Endothelial cell of umbilical vein (primary cell): ENCODE results near the gene ZSWIM2. TPM values are rescaled to one million over a fixed set of nuclear protein-coding genes. Genes with fewer than 3 reads are reported as not detected.

Experiments used
- BruUV-seq: library from RNA; stranded (reverse); fragments of 400-500 nt; replicated peaks from 2 replicates; lab custom pipeline; 2021; lab: Mats Ljungman, UMichigan
- CTCF ChIA-PET: fragments of 300-600, 350-600 bp; sonication (Branson Sonifier 250); formaldehyde crosslinking; loops from one replicate; lab custom pipeline; 2021; ENCODE audit warnings: antibody characterized with exemption, inconsistent platforms; lab: Charles Lee
- POLR2A ChIA-PET: fragments of 300-600, 350-600 bp; sonication (Branson Sonifier 250); formaldehyde crosslinking; loops from one replicate; lab custom pipeline; 2021; ENCODE audit warnings: antibody characterized with exemption, inconsistent platforms; lab: Charles Lee
- DNase-seq: peaks from one replicate; pipeline ENCODE4 v3.0.0-alpha.2; 2011; ENCODE audit warnings: low read depth, low spot score
- FAIRE-seq: peaks from 2 replicates; lab custom pipeline; 2011; peaks lifted over from hg19 to GRCh38; lab: Jason Lieb, UNC
- H2AFZ ChIP-seq: 2 replicates; pipeline ENCODE4 v1.6.0; 2012; ENCODE audit warnings: low read depth, low read length, control low read depth, inconsistent platforms
- H3K27ac ChIP-seq: 2 replicates; pipeline ENCODE4 v1.5.1; 2011; ENCODE audit warnings: low read depth, mild to moderate bottlenecking, control low read depth, low read length, moderate library complexity; ENCODE audit not compliant: insufficient read depth
- H3K27me3 ChIP-seq, 2 experiments: 2 replicates each; pipeline versions ENCODE4 v1.6.0 to v1.6.1; 2011; ENCODE audit warnings: low read length in 2 of 2, mixed read lengths in 1 of 2; ENCODE audit not compliant: control insufficient read depth in 2 of 2, insufficient read depth in 2 of 2
- H3K36me3 ChIP-seq, 2 experiments: 2 replicates in 1 of 2; 3 replicates in 1 of 2; pipeline ENCODE4 v1.5.1; 2011; ENCODE audit warnings: low read length in 2 of 2, mild to moderate bottlenecking in 1 of 2, moderate library complexity in 1 of 2; ENCODE audit not compliant: control insufficient read depth in 2 of 2, insufficient read depth in 2 of 2; ENCODE audit errors: extremely low read depth in 1 of 2
- H3K4me1 ChIP-seq: 3 replicates; pipeline ENCODE4 v1.5.1; 2011; ENCODE audit warnings: mild to moderate bottlenecking, low read length; ENCODE audit not compliant: control insufficient read depth, insufficient read depth; ENCODE audit errors: extremely low read depth
- H3K4me2 ChIP-seq: 2 replicates; pipeline ENCODE4 v1.6.1; 2011; ENCODE audit warnings: low read length, control low read depth, mixed read lengths; ENCODE audit not compliant: insufficient read depth
- H3K4me3 ChIP-seq, 3 experiments: fragments of 200-600 bp in 1 of 3; sonication (generic), shearing (Covaris generic) in 1 of 3; replicated peaks in 1 of 3; 2 replicates each; pipeline ENCODE4 v1.5.1; 2011 to 2016; ENCODE audit warnings: control low read depth in 3 of 3, low read length in 3 of 3, mild to moderate bottlenecking in 2 of 3, inconsistent platforms in 1 of 3, low read depth in 1 of 3, moderate library complexity in 1 of 3; ENCODE audit not compliant: insufficient read depth in 1 of 3
- H3K79me2 ChIP-seq: 2 replicates; pipeline ENCODE4 v1.6.0; 2012; ENCODE audit warnings: low read length, inconsistent platforms; ENCODE audit not compliant: control insufficient read depth, insufficient read depth
- H3K9ac ChIP-seq: replicated peaks from 2 replicates; pipeline ENCODE3; 2011; ENCODE audit warnings: low read length, control low read depth; ENCODE audit not compliant: insufficient read depth; ENCODE audit errors: extremely low read depth
- H3K9me1 ChIP-seq: replicated peaks from 3 replicates; pipeline ENCODE4 v1.6.0; 2011; ENCODE audit warnings: mild to moderate bottlenecking, low read length; ENCODE audit not compliant: control insufficient read depth, insufficient read depth; ENCODE audit errors: extremely low read depth
- H3K9me3 ChIP-seq: replicated peaks from 2 replicates; pipeline ENCODE4 v1.5.1; 2012; ENCODE audit warnings: low read length, inconsistent platforms; ENCODE audit not compliant: control insufficient read depth, insufficient read depth
- H4K20me1 ChIP-seq: replicated peaks from 2 replicates; pipeline ENCODE3; 2011; ENCODE audit warnings: mild to moderate bottlenecking, low read length; ENCODE audit not compliant: control insufficient read depth, insufficient read depth; ENCODE audit errors: extremely low read depth
- EZH2 ChIP-seq: IDR thresholded peaks from 2 replicates; pipeline ENCODE4 v1.6.1; 2012; ENCODE audit warnings: borderline replicate concordance, low read depth, mild to moderate bottlenecking, moderate library complexity, low read length, inconsistent platforms; ENCODE audit not compliant: severe bottlenecking
- FOS ChIP-seq: IDR thresholded peaks from 2 replicates; pipeline ENCODE4 v1.6.1; 2011; ENCODE audit warnings: mild to moderate bottlenecking, low read length, moderate library complexity, borderline replicate concordance; ENCODE audit not compliant: insufficient read depth
- JUN ChIP-seq: IDR thresholded peaks from 2 replicates; pipeline ENCODE4 v1.6.1; 2011; ENCODE audit warnings: borderline replicate concordance, low read depth; ENCODE audit not compliant: insufficient read length, insufficient read depth
- MYC ChIP-seq: IDR thresholded peaks from one replicate; pipeline ENCODE4 v1.6.1; 2011; ENCODE audit warnings: mild to moderate bottlenecking, low read depth, low read length
- POLR2AphosphoS5 ChIP-seq: IDR thresholded peaks from 2 replicates; pipeline ENCODE4 v1.6.1; 2012; ENCODE audit warnings: low read depth, mild to moderate bottlenecking, control low read depth, low read length, moderate library complexity; ENCODE audit not compliant: insufficient read depth
- dilution Hi-C: fragments of 300-500 bp; cut with MboI; formaldehyde crosslinking; loops from one replicate; pipeline ENCODE4 v1.15.0; 2019; ENCODE audit warnings: low sequenced_read_pairs; ENCODE audit not compliant: extremely low pct_ligation_motif_present
- intact Hi-C: fragments of 100-400 bp; cut with micrococcal nuclease; formaldehyde crosslinking; loops from one replicate; pipeline ENCODE4 v1.10.0; 2022
- polyA plus RNA-seq, 4 experiments: library from polyadenylated mRNA; depleted of rRNA in 3 of 4; stranded (reverse) in 3 of 4; unstranded in 1 of 4; fragments of >200 nt; gene quantifications; 2 replicates each; pipeline versions ENCODE4 v1.2.1 to v1.2.3, GENCODE V29; 2011 to 2012; ENCODE audit warnings: missing spikeins in 1 of 4
- total RNA-seq: library from RNA; stranded (reverse); gene quantifications from 2 replicates; pipeline ENCODE4 v1.2.3, GENCODE V29; 2021

Gene ZSWIM2
- total and polyA plus RNA-seq, 2 donors (not counting 3 experiments of a cell fraction or from before 2014, with no cell fraction given), result not detected

GRCh38 chr2:186855216-186855615 lies 6.2 kb upstream of the ZSWIM2 start:
- POLR2A ChIA-PET, result no interaction called here
- Histone ChIP-seq H3K9me1 (no peaks in the 10 kb centered on the region), H3K9ac (no peak overlapping the region), H3K36me3 (no peaks in the 10 kb centered on the region), H3K4me2 (no peak overlapping the region), H3K27me3 (no peaks in the 10 kb centered on the region), H2AFZ (no peak overlapping the region), H3K4me1 (peaks cover 8% of the 10 kb centered on the region), H3K79me2 (no peaks in the 10 kb centered on the region), H3K4me3 (no peak overlapping the region), H4K20me1 (no peaks in the 10 kb centered on the region), H3K27ac (no peak overlapping the region), H3K9me3 (no peaks in the 10 kb centered on the region)
- dilution Hi-C loops, result no loop called here
- CTCF ChIA-PET, result interaction anchor here (0.8 to 2.3 kb wide), 2 partner anchors 8 to 12 kb away, joined by 3 to 21 read pairs; no protein-coding TSS in a partner anchor
- FAIRE-seq (no peak), DNase-seq (no peak)
- intact Hi-C loops, result no loop called here
- no TSS peak for BruUV-seq
- TF ChIP-seq MYC, result no peak
- TF ChIP-seq POLR2AphosphoS5, result no peak

- H3K36me3 ChIP-seq, result no peaks in the 10 kb centered on the region
- peak overlapping the region; percentile 3 for H3K9ac ChIP-seq
- H3K4me3 ChIP-seq, result no peak overlapping the region
- TF ChIP-seq JUN, result peak; percentile 79
- peak; percentile 53 for TF ChIP-seq FOS
- no peak for TF ChIP-seq EZH2
- no TSS peak for BruUV-seq
- H3K79me2 ChIP-seq, result no peaks in the 10 kb centered on the region
- H2AFZ ChIP-seq, result no peak overlapping the region
- DNase-seq (peak; percentile 92), FAIRE-seq (peak; percentile 64)
- peaks cover 14% of the 10 kb centered on the region for H3K4me1 ChIP-seq
- no peaks in the 10 kb centered on the region for H3K27me3 ChIP-seq
- dilution Hi-C loops, result no loop called here
- no peaks in the 10 kb centered on the region for H3K9me3 ChIP-seq
- CTCF ChIA-PET, result interaction anchor here (0.7 to 2.3 kb wide), 4 partner anchors 9 to 576 kb away, joined by 3 to 21 read pairs (median 4); no protein-coding TSS in a partner anchor
- POLR2A ChIA-PET, result interaction anchor here (0.7 kb wide), 1 partner anchor 114 kb away, joined by 4 read pairs; no protein-coding TSS in a partner anchor
- H3K27ac ChIP-seq, result peak overlapping the region; percentile 38
- no peaks in the 10 kb centered on the region for H4K20me1 ChIP-seq
- no peak overlapping the region for H3K4me2 ChIP-seq
- intact Hi-C loops, result no loop called here
- no peaks in the 10 kb centered on the region for H3K9me1 ChIP-seq
Observed at GRCh38 chr2:186853951-186854350, 5.0 kb upstream of the ZSWIM2 start.
